Skin of body (tissue), 2 donors: ENCODE measurements around the gene HID1. TPM values are rescaled to one million over a fixed set of nuclear protein-coding genes. Genes with fewer than 3 reads are reported as not detected.
"Not testable (repeated sequence)": the region's sequence is repeated elsewhere in the genome, so short reads cannot be mapped to it uniquely, and the experiment has no call there.

Experiments
- DNase-seq: peaks from one replicate; lab custom pipeline; 2025; lab: John Stamatoyannopoulos, UW
- total RNA-seq: library from RNA; depleted of rRNA; stranded (reverse); fragments of >200 nt; gene quantifications from one replicate; pipeline ENCODE4 v1.2.3, GENCODE V29; 2014

Gene HID1
- total RNA-seq, 1 donor from 2014 or later: 4.0 TPM

DNA sequence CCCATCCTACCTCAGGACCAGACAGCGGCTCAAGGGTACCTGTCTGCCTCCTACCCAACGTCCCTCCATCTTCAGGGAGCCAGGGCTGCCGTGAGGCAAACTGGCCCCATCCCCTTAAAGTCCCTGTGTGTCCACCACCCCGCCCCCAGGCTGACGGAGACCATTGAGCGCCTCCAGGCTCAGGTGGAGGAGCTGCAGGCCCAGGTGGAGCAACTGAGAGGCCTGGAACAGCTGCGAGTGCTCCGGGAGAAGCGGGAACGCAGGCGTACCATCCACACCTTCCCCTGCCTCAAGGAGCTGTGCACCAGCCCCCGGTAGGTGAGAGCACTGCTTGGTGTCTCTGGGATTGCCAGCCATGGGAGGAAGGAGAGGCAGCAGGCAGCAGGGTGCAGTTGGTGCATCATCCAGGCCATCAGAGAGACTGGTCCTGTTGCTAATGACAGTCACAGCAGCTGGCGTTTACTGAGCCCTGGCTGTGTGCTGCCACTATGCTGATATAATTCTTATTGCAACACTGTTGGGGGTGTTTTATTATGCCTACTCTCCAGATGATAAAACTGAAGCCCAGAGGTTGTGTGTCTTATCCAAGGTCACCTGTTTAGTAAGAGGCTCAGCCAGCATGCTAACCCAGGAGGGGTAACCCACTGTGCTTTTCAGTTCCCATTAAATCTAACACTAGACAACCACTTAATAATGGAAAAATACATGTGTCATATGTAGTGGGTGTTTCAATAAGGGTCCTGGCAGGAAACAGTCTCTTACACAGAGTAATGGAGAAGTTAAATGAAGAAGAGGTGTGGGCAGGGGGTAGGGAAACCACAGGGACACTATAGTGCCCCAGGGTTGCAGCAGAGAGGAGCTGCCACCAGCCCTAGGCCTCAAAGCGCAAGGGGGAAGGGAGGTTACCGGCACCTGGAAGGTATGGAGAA, 29.6 kb upstream of the HID1 start:
- no peak for DNase-seq

- DNase-seq: no peak
Observed at GRCh38 chr17:74999523-74999922, 27.0 kb upstream of the HID1 start.

DNA sequence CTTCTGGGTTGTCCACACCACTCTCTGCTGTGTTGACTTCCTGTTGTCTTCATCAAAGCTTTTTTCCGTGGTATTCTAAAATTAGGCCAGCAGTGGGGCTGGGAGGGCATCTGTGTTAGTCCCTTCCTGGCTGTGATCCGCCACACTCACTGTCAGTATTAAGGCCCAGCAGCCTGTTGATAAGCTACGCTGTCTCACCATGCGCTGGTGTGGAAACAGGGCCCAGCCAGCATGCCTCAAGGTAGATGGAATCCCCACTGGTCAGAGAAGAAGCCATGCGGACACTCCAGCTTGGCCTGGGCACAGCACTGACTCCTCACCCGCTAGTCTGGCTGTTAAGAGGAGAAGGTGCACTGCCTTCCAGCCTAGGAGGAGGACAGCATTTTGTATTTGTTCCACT, 26.2 kb upstream of the HID1 start:
- no peak for DNase-seq

GRCh38 chr17:74995847-74996246, 23.3 kb upstream of the HID1 start:
- no peak for DNase-seq

GRCh38 chr17:74994440-74994839, 21.9 kb upstream of the HID1 start:
- no peak for DNase-seq

DNA sequence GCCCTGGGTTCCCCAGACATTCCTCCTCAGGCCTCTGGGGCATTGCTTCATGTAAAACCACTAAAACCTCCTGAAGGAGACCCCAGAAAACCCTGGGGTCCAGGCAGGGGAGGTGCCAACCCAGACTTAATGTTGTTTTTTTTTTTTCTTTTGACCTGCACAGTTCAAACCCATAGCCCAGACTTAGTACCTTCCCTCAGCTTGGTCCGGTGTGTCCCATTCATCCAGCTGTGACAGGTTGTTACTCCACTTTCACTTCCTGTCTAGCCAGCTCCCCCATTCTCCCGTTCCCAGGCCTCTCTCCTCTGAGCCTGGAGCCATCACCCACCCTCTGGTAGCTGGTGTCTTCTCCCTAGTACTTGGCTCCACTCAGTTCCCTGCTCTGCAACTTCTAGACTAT, 19.7 kb upstream of the HID1 start:
- no peak for DNase-seq

- DNase-seq: no peak
Observed at GRCh38 chr17:74990581-74991105, 18.1 kb upstream of the HID1 start.

GRCh38 chr17:74987909-74988711, 15.6 kb upstream of the HID1 start:
- peak; percentile 64 for DNase-seq

DNA sequence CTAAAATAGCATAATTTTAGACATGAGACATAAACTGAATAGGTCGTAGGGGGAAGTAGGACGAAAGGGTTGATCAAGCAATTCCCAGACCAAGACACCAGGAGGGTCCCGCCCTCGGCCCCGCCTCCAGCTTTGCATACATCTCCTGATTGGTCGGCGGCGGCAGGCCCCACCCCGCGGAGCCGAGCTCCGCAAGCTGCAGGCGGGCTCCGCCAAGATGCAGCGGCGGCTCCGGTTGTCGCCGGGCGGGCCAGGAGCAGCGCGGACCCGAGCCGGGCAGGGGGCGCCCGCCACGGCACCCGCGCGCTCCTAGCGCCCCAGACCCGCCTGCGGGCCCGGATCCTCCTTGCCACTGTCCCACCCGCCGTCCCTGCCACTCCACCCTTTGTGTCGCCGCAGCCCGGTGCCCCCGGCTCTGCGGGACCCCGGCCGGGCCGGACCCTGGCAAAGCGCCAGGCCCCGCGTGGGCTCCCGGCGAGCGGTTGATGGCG, 14.9 kb upstream of the HID1 start, which contains the start of gene CDR2L:
TSS of gene CDR2L (plus strand) at position 215 of the 491 bp plus-strand sequence. CDS start 412 bp downstream, outside the sequence.
- peak; percentile 92 for DNase-seq

- DNase-seq: no peak
Observed at GRCh38 chr17:74986206-74986576, 13.6 kb upstream of the HID1 start.

DNA sequence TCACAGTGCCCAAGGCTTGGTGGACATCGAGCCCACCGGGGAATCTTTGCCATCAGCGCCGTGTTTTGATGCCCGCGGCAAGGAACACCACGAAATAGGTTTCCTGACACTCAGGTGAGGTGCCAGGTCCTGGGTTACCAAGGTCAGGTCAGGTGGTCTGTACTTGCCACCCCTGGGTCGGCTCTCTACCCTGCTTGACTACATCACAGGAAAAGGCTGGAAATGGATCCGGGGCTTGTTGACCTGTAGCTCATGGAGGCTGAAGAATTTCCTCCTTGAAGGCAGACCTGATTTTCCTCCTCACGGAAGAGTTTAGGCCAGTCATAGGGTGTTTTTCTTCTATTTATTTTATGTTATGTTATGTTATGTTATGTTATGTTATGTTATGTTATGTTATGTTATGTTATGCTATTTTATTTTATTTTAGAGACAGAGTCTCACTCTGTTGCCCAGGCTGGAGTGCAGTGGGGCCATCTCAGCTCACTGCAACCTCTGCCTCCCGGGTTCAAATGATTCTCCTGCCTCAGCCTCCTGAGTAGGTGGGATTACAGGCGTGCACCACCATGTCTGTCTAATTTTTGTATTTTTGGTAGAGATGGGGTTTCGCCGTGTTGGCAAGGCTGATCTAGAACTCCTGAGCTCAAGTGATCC, 10.2 kb upstream of the HID1 start:
- not testable (repeated sequence) for DNase-seq

GRCh38 chr17:74981979-74982662, 9.6 kb upstream of the HID1 start:
- DNase-seq: peak; percentile 57

DNA sequence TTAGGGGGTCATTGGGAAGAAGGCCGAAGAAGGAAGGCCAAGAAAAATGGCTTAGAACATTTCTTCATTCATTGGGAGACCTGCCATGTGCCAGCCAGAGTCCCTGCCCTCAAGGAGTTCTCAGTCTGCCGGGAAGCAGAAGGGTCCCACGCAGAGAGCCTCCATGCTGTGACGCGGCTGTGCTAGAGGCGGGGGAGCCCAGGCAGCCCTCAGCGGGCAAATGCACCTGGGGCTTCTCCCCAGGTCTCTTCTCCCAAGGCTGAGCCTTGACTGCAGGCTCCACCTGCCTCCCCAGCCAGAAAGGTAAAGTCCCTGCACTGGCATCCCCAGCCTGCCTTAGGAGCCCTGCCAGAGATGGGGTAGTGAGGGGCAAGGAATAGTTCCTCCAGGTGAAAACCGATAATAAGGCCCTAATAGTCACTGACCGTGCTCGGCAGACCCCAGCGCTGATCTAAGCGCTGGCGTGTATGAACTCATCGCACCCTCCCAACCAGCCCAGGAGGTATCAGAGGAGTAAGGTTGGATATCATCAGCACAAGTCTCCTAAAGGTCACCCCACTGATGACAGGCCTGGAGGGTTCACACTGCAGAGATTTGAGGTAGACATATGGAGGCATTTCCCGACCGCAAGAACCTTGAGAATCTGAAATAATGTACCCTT, 8.9 kb upstream of the HID1 start:
- no peak for DNase-seq

- DNase-seq: no peak
Observed at GRCh38 chr17:74979408-74980146, 7.0 kb upstream of the HID1 start.

DNA sequence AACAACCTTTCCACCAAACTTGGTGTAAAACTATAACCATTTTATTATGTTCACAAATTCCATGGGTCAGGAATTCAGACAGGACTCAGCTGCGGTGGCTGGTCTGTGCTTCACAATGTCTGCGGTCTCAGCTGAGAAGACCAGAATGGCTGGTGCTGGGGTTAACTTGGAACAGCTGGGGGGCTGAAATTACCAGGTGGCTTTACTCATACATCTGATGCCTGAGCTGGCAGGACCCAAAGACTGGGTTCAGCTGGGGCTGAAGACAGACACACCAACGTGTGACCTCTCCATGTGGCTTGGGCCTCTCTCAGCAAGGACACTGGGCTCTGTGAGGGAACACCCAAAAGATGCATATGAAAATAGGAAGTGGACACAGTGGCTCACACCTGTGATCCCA, 5.7 kb upstream of the HID1 start:
- no peak for DNase-seq

- DNase-seq: no peak
Observed at GRCh38 chr17:74977802-74978201, 5.2 kb upstream of the HID1 start.

DNA sequence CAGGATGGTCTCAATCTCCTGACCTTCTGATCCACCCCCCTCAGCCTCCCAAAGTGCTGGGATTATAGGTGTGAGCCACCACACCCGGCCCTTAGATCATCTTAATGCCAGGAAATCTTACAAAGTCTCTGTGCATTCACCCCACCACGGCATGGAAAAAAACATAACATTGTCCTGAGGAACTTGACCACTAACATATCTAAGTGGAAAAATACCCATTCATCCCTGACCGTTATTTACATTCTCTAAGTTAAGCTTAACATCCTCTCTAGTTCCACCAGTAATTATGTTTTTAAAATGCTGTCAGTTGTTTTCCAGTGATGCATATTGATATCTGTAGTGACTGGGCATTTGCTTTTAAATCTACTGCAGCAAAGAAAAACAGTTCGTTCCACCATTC, 3.4 kb upstream of the HID1 start:
- DNase-seq: no peak

DNA sequence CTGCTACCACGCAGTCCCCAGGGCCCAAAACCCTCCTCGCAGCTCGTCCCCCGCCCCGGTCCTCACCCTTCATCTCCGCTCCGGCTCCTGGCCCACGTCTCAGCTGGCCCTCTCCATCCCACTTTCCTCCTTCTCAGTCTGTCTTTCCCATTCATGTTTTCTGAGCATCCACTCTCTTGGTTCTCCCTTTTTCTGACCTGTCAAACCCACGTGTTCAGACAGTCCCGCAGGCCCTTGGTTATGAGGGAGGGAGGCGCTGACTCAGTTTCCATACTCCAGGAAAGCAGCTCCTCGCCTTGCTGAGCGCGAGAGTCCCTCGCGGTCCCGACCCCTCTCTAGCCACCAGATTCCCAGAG, 392 bp upstream of the HID1 start:
- DNase-seq: no peak

GRCh38 chr17:74971842-74972106, 785 bp downstream of the HID1 start:
- DNase-seq: no peak
